Fibroblast of villous mesenchyme (primary cell): ENCODE measurements around the gene HEBP1. TPM values are rescaled to one million over a fixed set of nuclear protein-coding genes. Genes with fewer than 3 reads are reported as not detected.

Experiments
- DNase-seq: peaks from one replicate; pipeline ENCODE4 v3.0.0-alpha.2; 2010; ENCODE audit warnings: low read depth
- H3K4me3 ChIP-seq: 2 replicates; pipeline ENCODE4 v1.5.1; 2011; ENCODE audit warnings: low read depth, mild to moderate bottlenecking, low read length
- total RNA-seq: library from RNA; depleted of rRNA; stranded (reverse); fragments of >200 nt; gene quantifications from 2 replicates; pipeline ENCODE4 v1.2.3, GENCODE V29; 2012
- TF ChIP-seq, protein P1 (sequence below): IDR thresholded peaks from 2 replicates; pipeline ENCODE4 v1.5.1; 2012; ENCODE audit warnings: low read depth, mild to moderate bottlenecking, low read length; ENCODE audit not compliant: insufficient read depth

Gene HEBP1
- total RNA-seq, 1 donor: 19.9 TPM

DNA sequence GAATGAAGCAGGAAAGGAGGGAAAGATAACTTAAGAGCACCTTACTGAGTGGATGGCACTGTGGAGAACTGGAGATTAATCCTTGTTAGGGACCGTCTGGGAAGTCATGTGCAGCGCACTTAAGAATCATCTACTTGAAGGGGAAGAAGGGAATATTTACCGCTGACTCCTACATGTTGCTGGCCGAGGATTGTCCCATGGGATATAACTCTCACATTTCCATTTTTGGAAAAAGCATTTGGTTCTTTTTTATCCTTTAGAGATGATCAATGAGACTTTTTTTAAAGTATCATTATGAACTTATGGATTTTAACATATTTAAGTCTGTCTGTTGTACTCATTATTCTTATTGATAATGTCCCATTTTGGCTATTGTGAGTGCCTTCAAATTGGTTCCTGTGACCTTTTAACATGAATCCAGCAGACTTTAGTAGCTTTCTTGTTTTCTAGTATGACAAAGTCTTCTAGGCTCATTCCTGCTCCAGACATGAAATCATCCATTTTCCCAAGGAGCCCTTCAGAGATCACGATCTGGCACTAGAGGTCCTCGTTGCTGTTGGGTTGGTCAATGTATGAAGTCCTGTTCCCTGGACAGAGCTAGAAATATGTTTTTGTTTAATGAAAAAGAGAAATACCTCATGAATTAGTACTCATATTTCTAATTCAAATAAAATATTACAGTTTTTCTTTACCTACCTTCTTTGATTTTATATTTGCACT is 23.9 kb upstream of the HEBP1 start:
- H3K4me3 ChIP-seq: no peak overlapping the region
- peak; percentile 69 for DNase-seq
- TF ChIP-seq, protein P1, sequence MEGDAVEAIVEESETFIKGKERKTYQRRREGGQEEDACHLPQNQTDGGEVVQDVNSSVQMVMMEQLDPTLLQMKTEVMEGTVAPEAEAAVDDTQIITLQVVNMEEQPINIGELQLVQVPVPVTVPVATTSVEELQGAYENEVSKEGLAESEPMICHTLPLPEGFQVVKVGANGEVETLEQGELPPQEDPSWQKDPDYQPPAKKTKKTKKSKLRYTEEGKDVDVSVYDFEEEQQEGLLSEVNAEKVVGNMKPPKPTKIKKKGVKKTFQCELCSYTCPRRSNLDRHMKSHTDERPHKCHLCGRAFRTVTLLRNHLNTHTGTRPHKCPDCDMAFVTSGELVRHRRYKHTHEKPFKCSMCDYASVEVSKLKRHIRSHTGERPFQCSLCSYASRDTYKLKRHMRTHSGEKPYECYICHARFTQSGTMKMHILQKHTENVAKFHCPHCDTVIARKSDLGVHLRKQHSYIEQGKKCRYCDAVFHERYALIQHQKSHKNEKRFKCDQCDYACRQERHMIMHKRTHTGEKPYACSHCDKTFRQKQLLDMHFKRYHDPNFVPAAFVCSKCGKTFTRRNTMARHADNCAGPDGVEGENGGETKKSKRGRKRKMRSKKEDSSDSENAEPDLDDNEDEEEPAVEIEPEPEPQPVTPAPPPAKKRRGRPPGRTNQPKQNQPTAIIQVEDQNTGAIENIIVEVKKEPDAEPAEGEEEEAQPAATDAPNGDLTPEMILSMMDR: peak; percentile 67

DNA sequence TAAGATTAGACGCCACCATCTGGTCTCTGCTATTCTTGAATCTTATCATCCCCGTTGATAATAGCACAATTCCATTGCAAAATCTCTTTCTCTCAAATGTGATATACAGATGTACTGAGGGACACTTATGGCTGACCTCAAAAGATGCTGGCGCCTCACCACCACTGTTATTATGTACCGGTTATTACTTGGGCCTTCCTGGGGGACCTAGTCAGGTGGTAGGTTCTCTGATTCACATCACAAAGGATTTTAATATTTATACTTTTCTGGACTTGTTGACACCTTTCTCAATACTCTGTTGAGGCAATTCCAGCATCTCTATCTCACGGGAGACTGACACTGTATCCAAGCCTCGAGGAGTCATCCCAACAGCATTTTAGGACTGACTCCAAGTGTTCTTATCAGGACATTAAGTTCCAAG is 22.8 kb upstream of the HEBP1 start:
- TF ChIP-seq, protein P1: no peak
- DNase-seq: peak; percentile 41

DNA sequence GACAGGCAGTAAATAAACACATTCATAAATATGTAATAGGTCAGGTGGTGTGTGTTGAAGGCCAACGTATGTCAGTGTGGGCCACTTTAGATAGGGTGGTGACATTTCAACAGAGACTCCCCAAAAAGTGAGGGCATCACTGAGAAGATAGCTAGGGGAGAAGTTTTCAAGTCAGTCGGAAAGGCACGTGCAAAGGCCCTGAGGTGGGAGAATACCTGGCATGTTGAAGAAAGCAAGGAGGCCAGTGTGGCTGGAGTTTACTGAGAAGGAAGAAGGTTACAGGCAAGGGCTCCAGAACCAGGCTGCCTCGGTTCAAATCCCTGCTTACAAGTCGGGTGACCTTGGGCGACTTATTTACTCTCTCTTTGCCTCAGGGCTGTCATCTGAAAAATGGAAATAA is 11.0 kb upstream of the HEBP1 start:
- H3K4me3 ChIP-seq: no peak overlapping the region
- TF ChIP-seq, protein P1: no peak
- DNase-seq: no peak

More for the DNA sequence above, 22.8 kb upstream of the HEBP1 start:
- H3K4me3 ChIP-seq: no peak overlapping the region

DNA sequence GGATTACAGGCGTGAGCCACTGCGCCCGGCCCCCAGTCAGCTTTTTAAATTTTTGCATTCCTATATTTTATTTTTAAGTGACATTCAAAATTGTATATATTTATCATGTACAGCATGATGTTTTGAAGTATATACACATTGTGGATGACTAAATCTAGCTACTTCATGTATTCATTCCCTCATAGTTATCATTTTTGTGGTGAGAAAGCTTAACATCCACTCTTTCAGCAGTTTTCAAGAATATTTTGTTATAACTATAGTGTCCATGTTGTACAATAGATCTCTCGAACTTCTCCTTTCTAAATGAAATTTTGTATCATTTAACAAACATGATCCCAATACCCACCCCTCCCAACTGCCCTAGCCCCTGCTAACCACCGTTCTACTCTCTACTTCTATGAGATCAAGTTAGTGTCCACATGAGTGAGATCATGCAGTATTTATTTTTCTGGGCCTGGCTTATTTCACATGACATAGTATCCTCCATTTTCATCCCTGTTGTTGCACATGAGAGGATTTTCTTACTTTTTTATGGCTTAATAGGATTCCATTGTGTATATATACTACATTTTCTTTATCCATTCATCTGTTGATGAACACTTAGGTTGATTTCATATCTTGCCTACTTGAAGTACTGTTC is 8.8 kb upstream of the HEBP1 start:
- TF ChIP-seq, protein P1: no peak
- DNase-seq: peak; percentile 66
- H3K4me3 ChIP-seq: no peak overlapping the region

DNA sequence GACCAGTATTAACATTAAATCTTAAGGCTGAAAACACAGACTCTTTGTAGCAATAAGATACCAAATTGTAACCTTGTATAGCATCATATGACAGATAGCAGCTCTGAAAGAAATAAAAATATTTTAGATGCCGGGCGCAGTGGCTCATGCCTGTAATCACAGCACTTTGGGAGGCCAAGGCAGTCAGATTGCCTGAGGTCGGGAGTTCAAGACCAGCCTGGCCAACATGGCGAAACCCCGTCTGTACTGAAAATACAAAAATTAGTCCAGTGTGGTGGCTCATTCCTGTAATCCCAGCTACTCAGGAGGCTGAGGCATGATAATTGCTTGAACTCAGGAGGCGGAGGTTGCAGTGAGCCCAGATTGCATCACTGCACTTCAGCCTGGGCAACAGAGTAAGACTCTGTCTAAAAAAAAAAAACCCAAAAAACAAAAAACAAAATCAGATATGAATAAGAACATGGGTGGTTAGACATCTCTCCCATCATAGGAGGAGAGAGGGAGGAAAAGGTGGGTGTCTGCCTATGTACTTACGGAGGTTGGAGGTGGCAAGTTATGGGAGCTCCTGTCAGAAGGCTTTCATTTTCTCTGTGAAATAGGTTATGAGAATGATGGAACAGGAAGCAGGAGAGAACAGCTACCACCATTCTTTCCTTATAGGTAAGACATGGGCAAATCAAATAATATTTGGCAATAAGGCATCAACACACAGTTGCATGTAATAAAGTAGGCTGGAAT is 7.6 kb upstream of the HEBP1 start:
- DNase-seq: no peak
- TF ChIP-seq, protein P1: no peak
- no peak overlapping the region for H3K4me3 ChIP-seq

DNA sequence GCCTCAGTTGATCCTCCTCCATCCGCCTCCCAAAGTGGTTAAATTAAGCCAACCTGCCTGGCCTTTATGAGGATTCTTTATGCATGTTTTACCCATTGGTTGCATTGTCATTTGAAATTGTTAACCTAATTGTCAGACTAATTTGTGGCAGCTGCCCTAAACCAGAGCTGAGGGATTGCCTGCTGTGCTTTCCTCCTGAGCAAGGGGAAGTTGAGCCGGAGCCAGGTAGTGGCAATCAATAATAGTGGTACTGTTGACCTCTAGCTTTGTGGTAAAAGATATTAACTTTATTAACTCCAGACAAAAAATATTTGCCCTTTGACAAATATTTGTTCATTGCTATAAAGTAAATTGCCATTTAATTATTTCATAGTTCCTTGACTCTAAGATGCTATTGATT is 5.6 kb upstream of the HEBP1 start:
- no peak overlapping the region for H3K4me3 ChIP-seq
- no peak for DNase-seq
- TF ChIP-seq, protein P1: no peak
